ENCODE data around the gene AFF3.

Gene AFF3

GRCh38 chr2:99821984-99822383 lies 320.4 kb downstream of the AFF3 start:
- no peak for DNase-seq (ENCODE audit: low spot score)

GRCh38 chr2:99821572-99821971 lies 320.8 kb downstream of the AFF3 start:
- DNase-seq (ENCODE audit: low spot score), result no peak

GRCh38 chr2:99821039-99821438 lies 321.4 kb downstream of the AFF3 start:
- no peak for DNase-seq (ENCODE audit: low spot score)

GRCh38 chr2:99819766-99820165 lies 322.6 kb downstream of the AFF3 start:
- DNase-seq (ENCODE audit: low spot score), result no peak

GRCh38 chr2:99818842-99819241 lies 323.5 kb downstream of the AFF3 start:
- no peak for DNase-seq (ENCODE audit: low spot score)

GRCh38 chr2:99816908-99817307 lies 325.5 kb downstream of the AFF3 start:
- DNase-seq (ENCODE audit: low spot score), result no peak

GRCh38 chr2:99812426-99812825 lies 330.0 kb downstream of the AFF3 start:
- no peak for DNase-seq (ENCODE audit: low spot score)

- DNase-seq (ENCODE audit: low spot score), result no peak
These were observed 330.8 kb downstream of the AFF3 start for GRCh38 chr2:99811544-99811943.

- no peak for DNase-seq (ENCODE audit: low spot score)
These were observed 332.2 kb downstream of the AFF3 start for GRCh38 chr2:99810225-99810624.

GRCh38 chr2:99809259-99809900 lies 333.0 kb downstream of the AFF3 start:
- no peak for DNase-seq (ENCODE audit: low spot score)

- no peak for DNase-seq (ENCODE audit: low spot score)
These were observed 333.8 kb downstream of the AFF3 start for GRCh38 chr2:99808361-99809200.

- no peak for DNase-seq (ENCODE audit: low spot score)
These were observed 335.6 kb downstream of the AFF3 start for GRCh38 chr2:99806758-99807157.

GRCh38 chr2:99805930-99806476 lies 336.4 kb downstream of the AFF3 start:
- DNase-seq (ENCODE audit: low spot score), result no peak

- DNase-seq (ENCODE audit: low spot score), result no peak
These were observed 338.5 kb downstream of the AFF3 start for GRCh38 chr2:99803846-99804245.

- no peak for DNase-seq (ENCODE audit: low spot score)
These were observed 339.7 kb downstream of the AFF3 start for GRCh38 chr2:99802734-99803133.

GRCh38 chr2:99801327-99801901 lies 341.0 kb downstream of the AFF3 start:
- DNase-seq (ENCODE audit: low spot score), result no peak

GRCh38 chr2:99797475-99797874 lies 344.9 kb downstream of the AFF3 start:
- DNase-seq (ENCODE audit: low spot score), result no peak

GRCh38 chr2:99794414-99794813 lies 348.0 kb downstream of the AFF3 start:
- DNase-seq (ENCODE audit: low spot score), result no peak

- DNase-seq (ENCODE audit: low spot score), result no peak
These were observed 349.4 kb downstream of the AFF3 start for GRCh38 chr2:99793022-99793421.

GRCh38 chr2:99789849-99790248 lies 352.5 kb downstream of the AFF3 start:
- DNase-seq (ENCODE audit: low spot score), result no peak

GRCh38 chr2:99787769-99788382 lies 354.5 kb downstream of the AFF3 start:
- DNase-seq (ENCODE audit: low spot score), result no peak

- DNase-seq (ENCODE audit: low spot score), result no peak
These were observed 355.6 kb downstream of the AFF3 start for GRCh38 chr2:99786636-99787390.
